ENCODE measurements around the gene SPC24. TPM values are rescaled to one million over a fixed set of nuclear protein-coding genes. Genes with fewer than 3 reads are reported as not detected.
"Not testable (repeated sequence)": the region's sequence is repeated elsewhere in the genome, so short reads cannot be mapped to it uniquely, and the experiment has no call there.

SPC24 gene
- total RNA-seq, 1 experiment from 2014 or later: 67.0 TPM

- Histone ChIP-seq H3K27me3 (ENCODE audit: control insufficient read depth, insufficient read depth, low read length) (no peaks in the 10 kb centered on the region), H3K36me3 (replicated peaks; ENCODE audit: control insufficient read depth, insufficient read depth, low read length) (peaks cover 6% of the 10 kb centered on the region), H3K4me3 (ENCODE audit: insufficient read depth, low read depth, low read length) (no peak overlapping the region)
- DNase-seq: peak; percentile 38
Measured at GRCh38 chr19:11179716-11180297, 24.2 kb upstream of the SPC24 start.

- H3K27me3 ChIP-seq (ENCODE audit: control insufficient read depth, insufficient read depth, low read length); DNase-seq; H3K36me3 ChIP-seq (replicated peaks; ENCODE audit: control insufficient read depth, insufficient read depth, low read length): not testable (repeated sequence)
Measured at GRCh38 chr19:11179145-11179465, 23.5 kb upstream of the SPC24 start.

GRCh38 chr19:11177592-11177991, 22.0 kb upstream of the SPC24 start:
- peaks cover 13% of the 10 kb centered on the region for H3K36me3 ChIP-seq (replicated peaks; ENCODE audit: control insufficient read depth, insufficient read depth, low read length)
- DNase-seq: no peak
- no peaks in the 10 kb centered on the region for H3K27me3 ChIP-seq (ENCODE audit: control insufficient read depth, insufficient read depth, low read length)
- no peak overlapping the region for H3K4me3 ChIP-seq (ENCODE audit: insufficient read depth, low read depth, low read length)

More at GRCh38 chr19:11179145-11179465, 23.5 kb upstream of the SPC24 start:
- not testable (repeated sequence) for H3K4me3 ChIP-seq (ENCODE audit: insufficient read depth, low read depth, low read length)

GRCh38 chr19:11176466-11177193, 21.0 kb upstream of the SPC24 start:
- peaks cover 13% of the 10 kb centered on the region for H3K36me3 ChIP-seq (replicated peaks; ENCODE audit: control insufficient read depth, insufficient read depth, low read length)
- peak; percentile 33 for DNase-seq
- H3K27me3 ChIP-seq (ENCODE audit: control insufficient read depth, insufficient read depth, low read length): no peaks in the 10 kb centered on the region
- no peak overlapping the region for H3K4me3 ChIP-seq (ENCODE audit: insufficient read depth, low read depth, low read length)

GRCh38 chr19:11175920-11176319, 20.3 kb upstream of the SPC24 start:
- no peak for DNase-seq
- no peak overlapping the region for H3K4me3 ChIP-seq (ENCODE audit: insufficient read depth, low read depth, low read length)
- no peaks in the 10 kb centered on the region for H3K27me3 ChIP-seq (ENCODE audit: control insufficient read depth, insufficient read depth, low read length)
- H3K36me3 ChIP-seq (replicated peaks; ENCODE audit: control insufficient read depth, insufficient read depth, low read length): peaks cover 13% of the 10 kb centered on the region

GRCh38 chr19:11174336-11174735, 18.8 kb upstream of the SPC24 start:
- H3K4me3 ChIP-seq (ENCODE audit: insufficient read depth, low read depth, low read length): no peak overlapping the region
- H3K27me3 ChIP-seq (ENCODE audit: control insufficient read depth, insufficient read depth, low read length): no peaks in the 10 kb centered on the region
- peaks cover 13% of the 10 kb centered on the region for H3K36me3 ChIP-seq (replicated peaks; ENCODE audit: control insufficient read depth, insufficient read depth, low read length)
- DNase-seq: peak; percentile 35

GRCh38 chr19:11173516-11174155, 18.1 kb upstream of the SPC24 start:
- no peaks in the 10 kb centered on the region for H3K27me3 ChIP-seq (ENCODE audit: control insufficient read depth, insufficient read depth, low read length)
- H3K4me3 ChIP-seq (ENCODE audit: insufficient read depth, low read depth, low read length): no peak overlapping the region
- peaks cover 14% of the 10 kb centered on the region for H3K36me3 ChIP-seq (replicated peaks; ENCODE audit: control insufficient read depth, insufficient read depth, low read length)
- no peak for DNase-seq

- H3K36me3 ChIP-seq (replicated peaks; ENCODE audit: control insufficient read depth, insufficient read depth, low read length): peaks cover 15% of the 10 kb centered on the region
- no peak for DNase-seq
Measured at GRCh38 chr19:11172576-11172975, 17.0 kb upstream of the SPC24 start.

GRCh38 chr19:11171144-11171543, 15.6 kb upstream of the SPC24 start:
- Histone ChIP-seq H3K27me3 (ENCODE audit: control insufficient read depth, insufficient read depth, low read length) (no peaks in the 10 kb centered on the region), H3K4me3 (ENCODE audit: insufficient read depth, low read depth, low read length) (no peak overlapping the region), H3K36me3 (replicated peaks; ENCODE audit: control insufficient read depth, insufficient read depth, low read length) (peaks cover 15% of the 10 kb centered on the region)
- no peak for DNase-seq

More at GRCh38 chr19:11172576-11172975, 17.0 kb upstream of the SPC24 start:
- H3K4me3 ChIP-seq (ENCODE audit: insufficient read depth, low read depth, low read length): no peak overlapping the region
- H3K27me3 ChIP-seq (ENCODE audit: control insufficient read depth, insufficient read depth, low read length): no peaks in the 10 kb centered on the region

GRCh38 chr19:11169896-11170678, 14.5 kb upstream of the SPC24 start:
- Histone ChIP-seq H3K27me3 (ENCODE audit: control insufficient read depth, insufficient read depth, low read length) (no peaks in the 10 kb centered on the region), H3K36me3 (replicated peaks; ENCODE audit: control insufficient read depth, insufficient read depth, low read length) (peaks cover 13% of the 10 kb centered on the region), H3K4me3 (ENCODE audit: insufficient read depth, low read depth, low read length) (no peak overlapping the region)
- no peak for DNase-seq

GRCh38 chr19:11168568-11168967, 13.0 kb upstream of the SPC24 start:
- Histone ChIP-seq H3K27me3 (ENCODE audit: control insufficient read depth, insufficient read depth, low read length) (no peaks in the 10 kb centered on the region), H3K4me3 (ENCODE audit: insufficient read depth, low read depth, low read length) (no peak overlapping the region), H3K36me3 (replicated peaks; ENCODE audit: control insufficient read depth, insufficient read depth, low read length) (peaks cover 6% of the 10 kb centered on the region)
- DNase-seq: no peak

- Histone ChIP-seq H3K36me3 (replicated peaks; ENCODE audit: control insufficient read depth, insufficient read depth, low read length) (peaks cover 4% of the 10 kb centered on the region), H3K27me3 (ENCODE audit: control insufficient read depth, insufficient read depth, low read length) (no peaks in the 10 kb centered on the region), H3K4me3 (ENCODE audit: insufficient read depth, low read depth, low read length) (no peak overlapping the region)
- no peak for DNase-seq
Measured at GRCh38 chr19:11166281-11167142, 10.9 kb upstream of the SPC24 start.

- H3K4me3 ChIP-seq (ENCODE audit: insufficient read depth, low read depth, low read length): no peak overlapping the region
- DNase-seq: no peak
- H3K27me3 ChIP-seq (ENCODE audit: control insufficient read depth, insufficient read depth, low read length): no peaks in the 10 kb centered on the region
- H3K36me3 ChIP-seq (replicated peaks; ENCODE audit: control insufficient read depth, insufficient read depth, low read length): peaks cover 4% of the 10 kb centered on the region
Measured at GRCh38 chr19:11165486-11166030, 10.0 kb upstream of the SPC24 start.
